Smooth muscle cell (in vitro differentiated cells): ENCODE measurements around the gene ADGRA1. TPM values are rescaled to one million over a fixed set of nuclear protein-coding genes. Genes with fewer than 3 reads are reported as not detected.

ENCODE experiments used
- DNase-seq: peaks from one replicate; lab custom pipeline; 2025; ENCODE audit not compliant: unreplicated experiment; lab: John Stamatoyannopoulos, UW
- H2AFZ ChIP-seq: fragments of 200-600 bp; sonication (generic); 2 replicates; pipeline ENCODE4 v1.6.0; 2016; ENCODE audit warnings: antibody characterized with exemption, low read depth, mild to moderate bottlenecking
- H3F3A ChIP-seq: fragments of 200-600 bp; sonication (generic); 2 replicates; pipeline ENCODE4 v1.6.0; 2017; ENCODE audit warnings: antibody characterized with exemption, low read depth
- H3K27ac ChIP-seq: fragments of 200-600 bp; sonication (generic); 2 replicates; pipeline ENCODE4 v1.5.1; 2016; ENCODE audit warnings: low read depth, mild to moderate bottlenecking
- H3K27me3 ChIP-seq: fragments of 200-600 bp; sonication (generic); 2 replicates; pipeline ENCODE4 v1.6.1; 2016; ENCODE audit warnings: low read depth, mild to moderate bottlenecking
- H3K36me3 ChIP-seq: fragments of 200-600 bp; sonication (generic); 2 replicates; pipeline ENCODE4 v1.5.1; 2016; ENCODE audit warnings: low read depth
- H3K4me1 ChIP-seq: fragments of 200-600 bp; sonication (generic); 2 replicates; pipeline ENCODE4 v1.5.1; 2016; ENCODE audit warnings: low read depth
- H3K4me2 ChIP-seq: fragments of 200-600 bp; sonication (generic); 2 replicates; pipeline ENCODE4 v1.6.0; 2016; ENCODE audit warnings: mild to moderate bottlenecking
- H3K4me3 ChIP-seq: fragments of 200-600 bp; sonication (generic); 2 replicates; pipeline ENCODE4 v1.5.1; 2016; ENCODE audit warnings: mild to moderate bottlenecking
- H3K79me2 ChIP-seq: fragments of 200-600 bp; sonication (generic); 2 replicates; pipeline ENCODE4 v1.6.0; 2016; ENCODE audit warnings: low read depth, mild to moderate bottlenecking
- H3K9ac ChIP-seq: fragments of 200-600 bp; sonication (generic); 2 replicates; pipeline ENCODE4 v1.6.0; 2016; ENCODE audit warnings: low read depth
- H3K9me3 ChIP-seq: fragments of 200-600 bp; sonication (generic); replicated peaks from 2 replicates; pipeline ENCODE4 v1.5.1; 2016; ENCODE audit warnings: low read depth
- H4K20me1 ChIP-seq: fragments of 200-600 bp; sonication (generic); 2 replicates; pipeline ENCODE4 v1.6.0; 2016; ENCODE audit warnings: low read depth
- CTCF ChIP-seq: fragments of 200-600 bp; sonication (generic); IDR thresholded peaks from 2 replicates; pipeline ENCODE4 v1.5.1; 2017; ENCODE audit warnings: borderline replicate concordance, mild to moderate bottlenecking, antibody characterized with exemption; ENCODE audit not compliant: insufficient read depth, poor library complexity, severe bottlenecking
- whole genome bisulfite sequencing: methylation state at CpG from one replicate; pipeline ENCODE4 v1.1.7; 2016; ENCODE audit warnings: low lambda C conversion rate; 5-methylcytosine and 5-hydroxymethylcytosine counted together
- polyA plus RNA-seq: library from polyadenylated mRNA; unstranded; fragments of >200 nt; fragmentation: Nextera tagmentation; extraction: Ambion mirVana; gene quantifications from 2 replicates; pipeline ENCODE4 v1.2.1, GENCODE V29; 2016
- total RNA-seq: library from RNA; depleted of rRNA; stranded (reverse); fragments of >200 nt; gene quantifications from 2 replicates; pipeline ENCODE4 v1.2.3, GENCODE V29; 2014

Gene ADGRA1
- total and polyA plus RNA-seq, 2 experiments from 2014 or later = not detected

GRCh38 chr10:133161486-133162109 is 73.9 kb downstream of the ADGRA1 start:
- no peak overlapping the region for H2AFZ ChIP-seq
- H3K27ac ChIP-seq = no peak overlapping the region
- peaks cover 9% of the 10 kb centered on the region for H4K20me1 ChIP-seq
- H3K9me3 ChIP-seq = no peaks in the 10 kb centered on the region
- peak overlapping the region; percentile 77 for H3K4me3 ChIP-seq
- no peaks in the 10 kb centered on the region for H3K36me3 ChIP-seq
- 61% methylated on average over 33 of the region's 33 CpGs for WGBS
- peaks cover 17% of the 10 kb centered on the region for H3K4me1 ChIP-seq
- no peak for TF ChIP-seq CTCF
- peak overlapping the region; percentile 99 for H3K4me2 ChIP-seq
- no peak for DNase-seq
- peaks cover 4% of the 10 kb centered on the region for H3F3A ChIP-seq
- no peak overlapping the region for H3K9ac ChIP-seq
- H3K27me3 ChIP-seq = no peaks in the 10 kb centered on the region
- H3K79me2 ChIP-seq = no peaks in the 10 kb centered on the region

GRCh38 chr10:133162178-133162909 is 74.6 kb downstream of the ADGRA1 start:
- no peak for TF ChIP-seq CTCF
- peaks cover 4% of the 10 kb centered on the region for H3F3A ChIP-seq
- 94% methylated on average over 22 of the region's 22 CpGs for WGBS
- H3K27ac ChIP-seq = no peak overlapping the region
- no peak overlapping the region for H3K9ac ChIP-seq
- H3K27me3 ChIP-seq = no peaks in the 10 kb centered on the region
- DNase-seq = no peak
- H2AFZ ChIP-seq = no peak overlapping the region
- H3K4me3 ChIP-seq = no peak overlapping the region
- H3K36me3 ChIP-seq = no peaks in the 10 kb centered on the region
- H3K9me3 ChIP-seq = no peaks in the 10 kb centered on the region
- peaks cover 9% of the 10 kb centered on the region for H4K20me1 ChIP-seq
- no peak overlapping the region for H3K4me2 ChIP-seq
- no peaks in the 10 kb centered on the region for H3K79me2 ChIP-seq
- peaks cover 17% of the 10 kb centered on the region for H3K4me1 ChIP-seq

GRCh38 chr10:133162910-133163856 is 75.5 kb downstream of the ADGRA1 start:
- DNase-seq = no peak
- Histone ChIP-seq H3K9me3 (no peaks in the 10 kb centered on the region), H3K9ac (no peak overlapping the region)

More at GRCh38 chr10:133162910-133163856, 75.5 kb downstream of the ADGRA1 start:
- peaks cover 17% of the 10 kb centered on the region for H3K4me1 ChIP-seq
- no peak overlapping the region for H3K27ac ChIP-seq
- 91% methylated on average over 21 of the region's 21 CpGs for WGBS
- no peak overlapping the region for H3K4me3 ChIP-seq
- peaks cover 9% of the 10 kb centered on the region for H4K20me1 ChIP-seq
- no peak overlapping the region for H2AFZ ChIP-seq
- H3K27me3 ChIP-seq = no peaks in the 10 kb centered on the region
- no peaks in the 10 kb centered on the region for H3K36me3 ChIP-seq
- peaks cover 4% of the 10 kb centered on the region for H3F3A ChIP-seq
- H3K4me2 ChIP-seq = no peak overlapping the region
- TF ChIP-seq CTCF = no peak
- H3K79me2 ChIP-seq = no peaks in the 10 kb centered on the region
